Astrocyte of the cerebellum (primary cell): ENCODE data around the gene ABHD1.
"Not testable (repeated sequence)": the region's sequence is repeated elsewhere in the genome, so short reads cannot be mapped to it uniquely, and the experiment has no call there.

Source experiments
- DNase-seq: peaks from one replicate; pipeline ENCODE4 v3.0.0-alpha.2; 2011; ENCODE audit warnings: low read depth
- H3K4me3 ChIP-seq: 2 replicates; pipeline ENCODE4 v1.5.1; 2011; ENCODE audit warnings: mild to moderate bottlenecking, low read depth, low read length, moderate library complexity
- CTCF ChIP-seq: IDR thresholded peaks from 2 replicates; pipeline ENCODE4 v1.5.1; 2012; ENCODE audit warnings: low read length, low read depth, moderate library complexity, mild to moderate bottlenecking; ENCODE audit errors: missing control alignments
- in situ Hi-C: cut with HindIII; loops from 2 replicates; pipeline ENCODE4 v1.10.0; 2017; ENCODE audit warnings: low sequenced_read_pairs

Gene ABHD1

DNA sequence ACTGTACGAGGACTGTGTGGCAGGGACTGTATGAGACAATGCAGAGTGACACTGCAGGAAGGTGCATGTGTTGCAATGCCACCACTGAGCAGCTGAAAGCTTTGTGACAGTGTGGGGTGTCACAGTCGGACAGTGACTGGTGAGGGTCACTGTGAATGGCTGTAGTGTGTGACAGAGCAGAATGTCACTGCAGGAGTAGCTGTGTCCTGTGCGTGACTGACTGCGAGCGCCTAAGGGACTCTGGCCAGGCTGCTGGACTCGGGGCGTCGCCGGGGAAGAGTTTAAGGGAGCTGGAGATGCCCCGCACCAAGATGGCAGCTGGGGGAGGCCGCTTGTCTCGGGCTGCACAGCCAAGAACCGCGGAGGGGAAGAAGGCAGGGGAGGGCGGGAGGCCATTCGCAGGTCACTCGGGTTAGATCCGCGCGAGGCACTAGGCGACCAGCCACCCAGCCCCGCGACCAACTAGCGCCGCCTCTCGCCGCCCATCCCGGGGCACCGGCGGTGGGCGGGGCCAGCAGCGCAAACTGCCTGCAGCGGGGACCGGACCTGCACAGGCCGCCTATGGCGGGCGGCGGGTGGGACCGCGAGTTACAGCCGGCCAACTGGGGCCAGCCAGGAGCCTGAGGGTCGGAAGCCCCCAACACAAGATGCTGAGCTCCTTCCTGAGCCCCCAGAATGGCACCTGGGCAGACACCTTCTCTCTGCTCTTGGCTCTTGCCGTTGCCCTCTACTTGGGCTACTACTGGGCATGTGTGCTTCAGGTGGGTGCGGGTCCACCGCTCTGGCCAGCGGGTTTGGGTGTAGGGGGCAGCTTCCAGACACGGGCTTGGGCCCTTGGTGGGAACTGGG, at the start of gene ABHD1:
ABHD1 (plus strand) TSS at position 514 of the 849 bp plus-strand sequence; CDS start at position 648, 134 bp downstream.
- TF ChIP-seq CTCF: no peak
- DNase-seq: no peak
- in situ Hi-C loops: loop anchor here (5.0 kb wide), 1 partner anchor 144 kb away; no protein-coding TSS in a partner anchor
- H3K4me3 ChIP-seq: peak within 1 kb of the TSS; percentile 53

- no peak for TF ChIP-seq CTCF
- DNase-seq: no peak
- in situ Hi-C loops: no loop called here
- no peak overlapping the region for H3K4me3 ChIP-seq
Observed at GRCh38 chr2:27074738-27075565, 48.7 kb upstream of the ABHD1 start.

GRCh38 chr2:27075566-27075871, 48.1 kb upstream of the ABHD1 start:
- H3K4me3 ChIP-seq, in situ Hi-C loops, DNase-seq: not testable (repeated sequence)

- no peak for TF ChIP-seq CTCF
- in situ Hi-C loops: no loop called here
- no peak overlapping the region for H3K4me3 ChIP-seq
- DNase-seq: no peak
Observed at GRCh38 chr2:27076323-27076722, 47.3 kb upstream of the ABHD1 start.

DNA sequence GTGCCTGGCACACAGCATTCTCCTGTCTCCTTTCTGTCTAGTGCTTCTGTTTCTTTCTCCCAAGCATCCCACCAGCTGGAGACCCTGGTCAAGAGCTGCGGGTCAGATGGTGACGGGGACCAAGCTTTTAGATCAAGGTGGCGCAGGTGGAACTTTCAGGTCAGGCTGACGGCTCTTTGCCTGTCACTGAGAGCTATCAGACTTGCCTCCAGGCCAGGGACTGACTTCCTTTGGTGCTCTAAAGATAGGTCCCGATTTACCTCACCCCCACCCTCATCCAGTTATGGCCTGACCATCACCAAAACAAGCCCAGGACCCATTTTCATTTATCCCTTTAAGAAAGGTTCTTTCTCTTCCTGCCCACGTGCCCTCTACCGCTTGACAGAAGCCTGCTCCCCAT, 46.4 kb upstream of the ABHD1 start:
- in situ Hi-C loops: no loop called here

DNA sequence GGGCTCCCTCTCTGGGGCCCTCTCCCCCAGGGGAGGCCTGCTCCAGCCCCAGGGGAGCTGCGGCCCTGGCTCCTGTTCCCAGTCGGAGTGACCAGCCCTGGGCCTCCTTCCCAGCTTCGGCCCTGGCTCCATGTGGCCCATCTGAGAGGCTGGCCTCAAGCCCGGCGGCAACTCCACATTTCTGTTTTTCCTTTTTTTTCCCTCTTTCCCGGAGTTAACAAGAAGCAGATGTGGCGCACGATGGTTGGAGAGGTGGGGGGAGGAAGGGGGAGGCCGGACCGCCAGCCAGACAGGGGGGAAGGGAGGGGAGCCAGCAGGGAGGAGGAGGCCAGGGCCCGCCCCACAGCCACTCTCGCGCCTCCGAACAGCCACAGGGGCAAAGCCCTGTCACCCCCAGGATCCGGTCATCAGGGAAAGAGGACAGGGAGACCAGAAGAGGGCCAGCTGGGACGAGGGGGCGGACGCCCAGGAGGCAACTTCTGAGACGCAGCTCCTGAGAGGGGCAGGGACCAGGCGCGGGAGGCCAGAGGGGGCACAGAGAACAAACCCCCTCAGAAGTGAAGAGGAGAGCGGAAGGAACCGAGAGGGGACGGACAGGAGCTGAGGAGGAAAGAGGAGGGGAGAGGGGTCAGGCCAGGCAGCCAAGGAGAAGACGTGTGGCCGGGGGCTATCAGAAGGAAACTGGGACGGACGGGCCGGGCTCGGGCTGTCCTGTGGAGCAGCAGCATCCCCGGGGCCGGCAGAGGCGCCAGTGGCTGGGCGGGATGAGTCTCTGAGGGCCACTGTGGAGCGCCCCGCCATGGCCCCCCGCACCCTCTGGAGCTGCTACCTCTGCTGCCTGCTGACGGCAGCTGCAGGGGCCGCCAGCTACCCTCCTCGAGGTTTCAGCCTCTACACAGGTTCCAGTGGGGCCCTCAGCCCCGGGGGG, 45.1 kb upstream of the ABHD1 start, which contains the start of gene EMILIN1:
EMILIN1 (plus strand) TSS at position 349 of the 928 bp plus-strand sequence; CDS start at position 800, 451 bp downstream.
- H3K4me3 ChIP-seq: peak within 1 kb of the TSS; percentile 63
- TF ChIP-seq CTCF: no peak
- DNase-seq: peak; percentile 94
- in situ Hi-C loops: no loop called here

More for the DNA sequence above, 46.4 kb upstream of the ABHD1 start:
- no peak for DNase-seq
- no peak overlapping the region for H3K4me3 ChIP-seq
- no peak for TF ChIP-seq CTCF
